GM12878 (cell line): ENCODE measurements around the gene ANKRD11. TPM values are rescaled to one million over a fixed set of nuclear protein-coding genes. Genes with fewer than 3 reads are reported as not detected.

Experiments used
- BHLHE40 ChIP-seq, 2 experiments: fragments of 450-650 bp in 1 of 2; IDR thresholded peaks; 2 replicates each; pipeline ENCODE4 v1.6.1; 2011 to 2017; ENCODE audit warnings: low read depth in 2 of 2, borderline replicate concordance in 1 of 2, improper control_type of control experiment in 1 of 2, low read length in 1 of 2, mild to moderate bottlenecking in 1 of 2
- CHD1 ChIP-seq: IDR thresholded peaks from 2 replicates; pipeline ENCODE4 v1.6.1; 2012; ENCODE audit warnings: low read depth, low read length, improper control_type of control experiment
- CHD2 ChIP-seq: IDR thresholded peaks from 2 replicates; pipeline ENCODE4 v1.6.1; 2011; ENCODE audit warnings: low read depth, low read length, improper control_type of control experiment, borderline replicate concordance
- CREB1 ChIP-seq: IDR thresholded peaks from 2 replicates; pipeline ENCODE4 v1.6.1; 2012; ENCODE audit warnings: low read depth, mild to moderate bottlenecking, inconsistent platforms
- CREM ChIP-seq: IDR thresholded peaks from 2 replicates; pipeline ENCODE4 v1.6.1; 2014; ENCODE audit warnings: antibody characterized with exemption, low read depth
- FOXK2 ChIP-seq: fragments of 450-650 bp; IDR thresholded peaks from 2 replicates; pipeline ENCODE4 v1.6.1; 2017; ENCODE audit warnings: mild to moderate bottlenecking, moderate library complexity
- NFYA ChIP-seq: IDR thresholded peaks from 2 replicates; pipeline ENCODE4 v1.6.1; 2011; ENCODE audit warnings: low read depth, mild to moderate bottlenecking, low read length, improper control_type of control experiment, borderline replicate concordance
- NFYB ChIP-seq: IDR thresholded peaks from 2 replicates; pipeline ENCODE4 v1.6.1; 2011; ENCODE audit warnings: low read depth, mild to moderate bottlenecking, low read length, improper control_type of control experiment, moderate library complexity; ENCODE audit not compliant: insufficient read depth
- PAX8 ChIP-seq: fragments of 450-650 bp; IDR thresholded peaks from 2 replicates; pipeline ENCODE4 v1.6.1; 2017; ENCODE audit warnings: mild to moderate bottlenecking, moderate library complexity
- PRDM15 ChIP-seq: fragments of 450-650 bp; formaldehyde crosslinking; IDR thresholded peaks from 2 replicates; pipeline ENCODE4 v1.4.0; 2020; ENCODE audit warnings: mild to moderate bottlenecking, moderate library complexity
- SKIL ChIP-seq: fragments of 450-650 bp; IDR thresholded peaks from 2 replicates; pipeline ENCODE4 v1.6.1; 2017; ENCODE audit warnings: mild to moderate bottlenecking, low read depth, inconsistent platforms; ENCODE audit not compliant: poor library complexity, severe bottlenecking
- SREBF1 ChIP-seq: IDR thresholded peaks from 2 replicates; pipeline ENCODE4 v1.6.1; 2012; ENCODE audit warnings: mild to moderate bottlenecking, low read length
- WRNIP1 ChIP-seq: IDR thresholded peaks from 2 replicates; pipeline ENCODE4 v1.6.1; 2011; ENCODE audit warnings: low read depth, low read length, improper control_type of control experiment, borderline replicate concordance
- ZBED1 ChIP-seq: IDR thresholded peaks from 2 replicates; pipeline ENCODE4 v1.6.1; 2016; ENCODE audit warnings: borderline replicate concordance
- polyA plus RNA-seq, 11 experiments: library from polyadenylated mRNA; depleted of rRNA in 4 of 11; unstranded in 6 of 11; stranded (reverse) in 5 of 11; fragments of >200 nt; fragmentation: Nextera tagmentation in 4 of 11; fragmentation: Illumina TruSeq in 1 of 11; extraction: Ambion mirVana in 4 of 11; extraction: Trizol in 1 of 11; gene quantifications; 1 replicate in 1 of 11; 2 replicates in 10 of 11; pipeline versions ENCODE4 v1.2.1 to v1.2.3, GENCODE V29; 2011 to 2016; ENCODE audit warnings: inconsistent platforms in 2 of 11, missing spikeins in 2 of 11, low read depth in 1 of 11
- total RNA-seq, 4 experiments: library from RNA; depleted of rRNA in 3 of 4; stranded (reverse); fragments of >200 nt in 3 of 4; fragmentation: Illumina TruSeq in 1 of 4; extraction: Trizol in 1 of 4; gene quantifications; 2 replicates each; pipeline versions ENCODE4 v1.2.1 to v1.2.3, GENCODE V29; 2013 to 2021
- TF ChIP-seq, protein P1 (sequence below): fragments of 150-350 bp; IDR thresholded peaks from 2 replicates; pipeline ENCODE4 v1.6.1; 2014; ENCODE audit warnings: mild to moderate bottlenecking, low read depth, low read length
- TF ChIP-seq, protein P2 (sequence below): IDR thresholded peaks from 2 replicates; pipeline ENCODE4 v1.6.1; 2012; ENCODE audit warnings: low read depth, low read length, improper control_type of control experiment
- TF ChIP-seq, protein P3 (sequence below): IDR thresholded peaks from 2 replicates; pipeline ENCODE4 v1.6.1; 2012; ENCODE audit warnings: low read length, inconsistent platforms
- TF ChIP-seq, protein P4 (sequence below): fragments of 450-650 bp; conservative IDR thresholded peaks from 2 replicates; pipeline ENCODE4 v1.6.1; 2017; ENCODE audit warnings: mild to moderate bottlenecking, moderate library complexity

The ANKRD11 gene
- total and polyA plus RNA-seq, 10 of the 15 experiments (the other 5 are each of a cell fraction or from before 2014, with no cell fraction given), result 5.1 to 103 (median 27.4) TPM

GRCh38 chr16:89319886-89320781, 170.2 kb downstream of the ANKRD11 start (continued):
- no peak for TF ChIP-seq FOXK2
- TF ChIP-seq NFYA, result no peak
- TF ChIP-seq, protein P1, sequence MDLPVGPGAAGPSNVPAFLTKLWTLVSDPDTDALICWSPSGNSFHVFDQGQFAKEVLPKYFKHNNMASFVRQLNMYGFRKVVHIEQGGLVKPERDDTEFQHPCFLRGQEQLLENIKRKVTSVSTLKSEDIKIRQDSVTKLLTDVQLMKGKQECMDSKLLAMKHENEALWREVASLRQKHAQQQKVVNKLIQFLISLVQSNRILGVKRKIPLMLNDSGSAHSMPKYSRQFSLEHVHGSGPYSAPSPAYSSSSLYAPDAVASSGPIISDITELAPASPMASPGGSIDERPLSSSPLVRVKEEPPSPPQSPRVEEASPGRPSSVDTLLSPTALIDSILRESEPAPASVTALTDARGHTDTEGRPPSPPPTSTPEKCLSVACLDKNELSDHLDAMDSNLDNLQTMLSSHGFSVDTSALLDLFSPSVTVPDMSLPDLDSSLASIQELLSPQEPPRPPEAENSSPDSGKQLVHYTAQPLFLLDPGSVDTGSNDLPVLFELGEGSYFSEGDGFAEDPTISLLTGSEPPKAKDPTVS, result no peak
- TF ChIP-seq, protein P2, sequence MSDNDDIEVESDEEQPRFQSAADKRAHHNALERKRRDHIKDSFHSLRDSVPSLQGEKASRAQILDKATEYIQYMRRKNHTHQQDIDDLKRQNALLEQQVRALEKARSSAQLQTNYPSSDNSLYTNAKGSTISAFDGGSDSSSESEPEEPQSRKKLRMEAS, result no peak
- TF ChIP-seq, protein P3, sequence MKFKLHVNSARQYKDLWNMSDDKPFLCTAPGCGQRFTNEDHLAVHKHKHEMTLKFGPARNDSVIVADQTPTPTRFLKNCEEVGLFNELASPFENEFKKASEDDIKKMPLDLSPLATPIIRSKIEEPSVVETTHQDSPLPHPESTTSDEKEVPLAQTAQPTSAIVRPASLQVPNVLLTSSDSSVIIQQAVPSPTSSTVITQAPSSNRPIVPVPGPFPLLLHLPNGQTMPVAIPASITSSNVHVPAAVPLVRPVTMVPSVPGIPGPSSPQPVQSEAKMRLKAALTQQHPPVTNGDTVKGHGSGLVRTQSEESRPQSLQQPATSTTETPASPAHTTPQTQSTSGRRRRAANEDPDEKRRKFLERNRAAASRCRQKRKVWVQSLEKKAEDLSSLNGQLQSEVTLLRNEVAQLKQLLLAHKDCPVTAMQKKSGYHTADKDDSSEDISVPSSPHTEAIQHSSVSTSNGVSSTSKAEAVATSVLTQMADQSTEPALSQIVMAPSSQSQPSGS, result no peak
- no peak for TF ChIP-seq CHD2
- TF ChIP-seq PAX8, result no peak
- TF ChIP-seq ZBED1, result no peak
- no peak for TF ChIP-seq CREB1
- no peak for TF ChIP-seq SREBF1
- no peak for TF ChIP-seq WRNIP1
- TF ChIP-seq BHLHE40 (IDR thresholded peaks at IDR 0.05; ENCODE audit: borderline replicate concordance in 1 of 2, low read depth in 2 of 2, low read length in 1 of 2), result peak in 1 of 2 experiments; percentile 38; a peak in 2 of 4 replicates
- TF ChIP-seq NFYB, result no peak
- no peak for TF ChIP-seq SKIL
- TF ChIP-seq CREM, result peak; percentile 8; the same call in 1 of the 2 replicates
- no peak for TF ChIP-seq PRDM15 (CRISPR knock-in tag)
- TF ChIP-seq, protein P4, sequence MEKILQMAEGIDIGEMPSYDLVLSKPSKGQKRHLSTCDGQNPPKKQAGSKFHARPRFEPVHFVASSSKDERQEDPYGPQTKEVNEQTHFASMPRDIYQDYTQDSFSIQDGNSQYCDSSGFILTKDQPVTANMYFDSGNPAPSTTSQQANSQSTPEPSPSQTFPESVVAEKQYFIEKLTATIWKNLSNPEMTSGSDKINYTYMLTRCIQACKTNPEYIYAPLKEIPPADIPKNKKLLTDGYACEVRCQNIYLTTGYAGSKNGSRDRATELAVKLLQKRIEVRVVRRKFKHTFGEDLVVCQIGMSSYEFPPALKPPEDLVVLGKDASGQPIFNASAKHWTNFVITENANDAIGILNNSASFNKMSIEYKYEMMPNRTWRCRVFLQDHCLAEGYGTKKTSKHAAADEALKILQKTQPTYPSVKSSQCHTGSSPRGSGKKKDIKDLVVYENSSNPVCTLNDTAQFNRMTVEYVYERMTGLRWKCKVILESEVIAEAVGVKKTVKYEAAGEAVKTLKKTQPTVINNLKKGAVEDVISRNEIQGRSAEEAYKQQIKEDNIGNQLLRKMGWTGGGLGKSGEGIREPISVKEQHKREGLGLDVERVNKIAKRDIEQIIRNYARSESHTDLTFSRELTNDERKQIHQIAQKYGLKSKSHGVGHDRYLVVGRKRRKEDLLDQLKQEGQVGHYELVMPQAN, result no peak
- TF ChIP-seq CHD1, result no peak
